Gastroesophageal sphincter (tissue), 4 donors: ENCODE results near the gene DAP. TPM values are rescaled to one million over a fixed set of nuclear protein-coding genes. Genes with fewer than 3 reads are reported as not detected.

ENCODE experiments used
- ATAC-seq: fragments of 150-250 bp; one replicate; pipeline ENCODE4 v1.9.1; 2016; ENCODE audit warnings: mild to moderate bottlenecking, moderate library complexity
- H3K27ac ChIP-seq, 4 donors: fragments of 200-600 bp; sonication (generic) in 3 of 4; 1 replicate in 3 of 4; 2 replicates in 1 of 4; pipeline ENCODE4 v1.5.1; 2016 to 2019
- H3K27me3 ChIP-seq: fragments of 200-600 bp; sonication (generic); one replicate; pipeline ENCODE4 v1.5.1; 2019
- H3K36me3 ChIP-seq, 2 donors: fragments of 200-600 bp; sonication (generic); one replicate each; pipeline ENCODE4 v1.5.1; 2019; ENCODE audit warnings: control low read depth in 1 of 2
- H3K4me1 ChIP-seq, 3 donors: fragments of 200-600 bp; sonication (generic); 1 replicate in 2 of 3; 2 replicates in 1 of 3; pipeline ENCODE4 v1.5.1; 2016 to 2019; ENCODE audit warnings: control low read depth in 2 of 3
- H3K4me3 ChIP-seq, 2 donors: fragments of 200-600 bp; sonication (generic); one replicate each; pipeline ENCODE4 v1.5.1; 2019; ENCODE audit warnings: mild to moderate bottlenecking in 1 of 2, moderate library complexity in 1 of 2
- H3K9me3 ChIP-seq, 3 donors: fragments of 200-600 bp; sonication (generic); one replicate each; pipeline ENCODE4 v1.5.1; 2017 to 2019; ENCODE audit warnings: control low read depth in 2 of 3
- EP300 ChIP-seq: sonication (generic); formaldehyde crosslinking; IDR thresholded peaks from one replicate; pipeline ENCODE4 v1.6.1; 2017; ENCODE audit warnings: antibody characterized with exemption, mild to moderate bottlenecking
- POLR2A ChIP-seq, 2 donors: fragments of 450-650 bp; IDR thresholded peaks; one replicate each; pipeline ENCODE4 v1.6.1; 2017; ENCODE audit warnings: antibody characterized with exemption in 2 of 2, mild to moderate bottlenecking in 2 of 2, moderate library complexity in 1 of 2
- POLR2AphosphoS5 ChIP-seq: sonication (generic); formaldehyde crosslinking; IDR thresholded peaks from one replicate; pipeline ENCODE4 v1.6.1; 2017; ENCODE audit warnings: antibody characterized with exemption
- WGBS, 2 donors: methylation state at CpG; one replicate each; pipeline ENCODE4 v1.1.5; 2018; ENCODE audit warnings: low coverage in 1 of 2; 5-methylcytosine and 5-hydroxymethylcytosine counted together
- total RNA-seq, 4 donors: library from RNA; depleted of rRNA; stranded (reverse); fragments of >200 nt; gene quantifications; one replicate each; pipeline ENCODE4 v1.1.0, GENCODE V29; 2016
- TF ChIP-seq, protein P1 (sequence below), 4 experiments: fragments of 200-600 bp in 2 of 4; fragments of 450-650 bp in 2 of 4; sonication (generic) in 1 of 4; IDR thresholded peaks; one replicate each; pipeline ENCODE4 v1.5.1; 2017 to 2019; ENCODE audit warnings: antibody characterized with exemption in 4 of 4, mild to moderate bottlenecking in 2 of 4, moderate library complexity in 2 of 4

DAP gene
- total RNA-seq, 4 donors from 2014 or later: 21.8 to 41.9 (median 36.0) TPM

DNA sequence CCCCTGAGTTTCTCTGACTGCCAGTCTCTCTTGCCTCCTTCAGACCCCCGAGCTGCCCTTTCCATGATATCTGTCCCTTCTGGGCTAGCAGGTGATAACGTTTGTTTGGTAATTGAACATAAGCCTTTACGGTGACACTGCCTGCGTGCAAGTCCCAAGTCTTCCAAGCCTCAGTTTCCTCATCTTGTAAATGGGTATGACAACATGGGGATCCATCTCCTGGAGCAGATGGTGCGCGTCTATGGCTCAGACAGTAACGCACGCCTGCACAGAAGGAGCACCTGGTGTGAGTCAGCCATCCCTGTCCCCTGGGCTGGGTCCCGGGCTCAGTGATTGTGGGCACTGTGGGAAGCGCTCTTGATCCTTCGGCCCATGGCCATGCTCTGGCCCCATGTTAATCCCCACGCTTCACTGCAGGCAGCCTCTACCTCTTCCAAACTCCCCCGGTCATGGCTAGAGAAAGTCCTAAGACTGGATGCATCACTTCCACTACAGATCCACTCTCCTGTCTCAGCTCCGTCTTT, 85.8 kb downstream of the DAP start:
- Histone ChIP-seq H3K27ac (no peak overlapping the region), H3K27me3 (peaks cover 6% of the 10 kb centered on the region), H3K4me3 (no peak overlapping the region), H3K36me3 (peaks cover 0 to 31% of the 10 kb centered on the region in 2 donors), H3K9me3 (peaks cover 0 to 9% (median 0%) of the 10 kb centered on the region in 3 donors), H3K4me1 (no peaks in the 10 kb centered on the region)
- 78 to 80% methylated on average over 4 to 10 of the region's 14 CpGs for WGBS, 2 donors
- no peak for ATAC-seq
- TF ChIP-seq POLR2AphosphoS5 (no peak), EP300 (no peak), POLR2A (IDR thresholded peaks at IDR 0.05) (no peak)
- TF ChIP-seq, protein P1, sequence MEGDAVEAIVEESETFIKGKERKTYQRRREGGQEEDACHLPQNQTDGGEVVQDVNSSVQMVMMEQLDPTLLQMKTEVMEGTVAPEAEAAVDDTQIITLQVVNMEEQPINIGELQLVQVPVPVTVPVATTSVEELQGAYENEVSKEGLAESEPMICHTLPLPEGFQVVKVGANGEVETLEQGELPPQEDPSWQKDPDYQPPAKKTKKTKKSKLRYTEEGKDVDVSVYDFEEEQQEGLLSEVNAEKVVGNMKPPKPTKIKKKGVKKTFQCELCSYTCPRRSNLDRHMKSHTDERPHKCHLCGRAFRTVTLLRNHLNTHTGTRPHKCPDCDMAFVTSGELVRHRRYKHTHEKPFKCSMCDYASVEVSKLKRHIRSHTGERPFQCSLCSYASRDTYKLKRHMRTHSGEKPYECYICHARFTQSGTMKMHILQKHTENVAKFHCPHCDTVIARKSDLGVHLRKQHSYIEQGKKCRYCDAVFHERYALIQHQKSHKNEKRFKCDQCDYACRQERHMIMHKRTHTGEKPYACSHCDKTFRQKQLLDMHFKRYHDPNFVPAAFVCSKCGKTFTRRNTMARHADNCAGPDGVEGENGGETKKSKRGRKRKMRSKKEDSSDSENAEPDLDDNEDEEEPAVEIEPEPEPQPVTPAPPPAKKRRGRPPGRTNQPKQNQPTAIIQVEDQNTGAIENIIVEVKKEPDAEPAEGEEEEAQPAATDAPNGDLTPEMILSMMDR (IDR thresholded peaks at IDR 0.05): no peak

DNA sequence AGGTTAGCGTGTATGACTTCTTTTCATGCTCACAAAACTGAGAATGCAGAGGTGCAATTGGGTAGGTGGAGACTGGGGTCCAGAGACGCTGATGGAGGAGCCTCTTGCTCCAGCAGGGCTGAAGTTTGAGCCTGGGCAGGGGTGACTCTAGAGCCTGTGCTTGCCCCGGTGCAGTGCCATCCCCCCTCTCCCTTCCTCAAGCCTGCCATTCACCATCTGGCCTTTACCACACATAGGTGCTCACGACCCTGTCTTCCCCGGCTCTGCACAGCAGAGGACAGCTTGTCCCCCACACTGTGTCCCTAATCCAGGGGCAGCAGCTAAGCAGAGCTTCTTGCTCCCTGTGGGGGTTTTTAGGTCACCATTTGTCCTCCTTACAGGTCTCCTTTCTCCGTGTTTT, 86.5 kb downstream of the DAP start:
- peaks cover 6% of the 10 kb centered on the region for H3K27me3 ChIP-seq
- ATAC-seq: no peak
- peaks cover 0 to 9% (median 0%) of the 10 kb centered on the region in 3 donors for H3K9me3 ChIP-seq
- no peak overlapping the region for H3K27ac ChIP-seq
- no peaks in the 10 kb centered on the region for H3K4me1 ChIP-seq
- TF ChIP-seq POLR2A (IDR thresholded peaks at IDR 0.05) (no peak), POLR2AphosphoS5 (no peak), EP300 (no peak)
- TF ChIP-seq, protein P1 (IDR thresholded peaks at IDR 0.05): no peak
- WGBS, 2 donors: 17 to 55% methylated on average over 1 to 6 of the region's 6 CpGs
- H3K4me3 ChIP-seq: no peak overlapping the region
- peaks cover 0 to 25% of the 10 kb centered on the region in 2 donors for H3K36me3 ChIP-seq

DNA sequence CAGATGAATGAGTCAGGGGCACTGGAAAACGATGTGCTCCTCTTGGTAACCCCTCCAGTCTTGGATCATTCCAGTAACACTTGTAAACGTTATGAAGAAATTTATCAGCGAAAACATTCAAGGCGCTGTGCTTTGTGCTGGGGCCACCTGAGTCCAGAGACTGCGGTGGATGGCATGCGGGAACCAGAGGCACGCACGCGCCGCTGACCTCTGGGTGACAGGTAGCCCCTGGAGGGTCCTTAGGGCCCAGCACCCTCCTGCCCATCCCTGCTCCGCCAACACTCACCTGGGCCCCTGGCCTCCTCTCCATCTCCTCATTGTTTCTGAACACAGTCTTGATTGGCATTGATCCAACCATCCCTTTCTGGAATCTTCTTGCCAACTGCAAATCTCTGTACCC, 86.9 kb downstream of the DAP start:
- Histone ChIP-seq H3K36me3 (peaks cover 0 to 20% of the 10 kb centered on the region in 2 donors), H3K4me3 (no peak overlapping the region), H3K27ac (no peak overlapping the region), H3K4me1 (no peaks in the 10 kb centered on the region), H3K9me3 (peaks cover 0 to 9% (median 0%) of the 10 kb centered on the region in 3 donors), H3K27me3 (peaks cover 6% of the 10 kb centered on the region)
- TF ChIP-seq POLR2AphosphoS5: no peak
- TF ChIP-seq, protein P1 (IDR thresholded peaks at IDR 0.05): no peak
- TF ChIP-seq EP300: no peak
- no peak for TF ChIP-seq POLR2A (IDR thresholded peaks at IDR 0.05)
- 98 to 100% methylated on average over 3 to 5 of the region's 11 CpGs for WGBS, 2 donors
- no peak for ATAC-seq

DNA sequence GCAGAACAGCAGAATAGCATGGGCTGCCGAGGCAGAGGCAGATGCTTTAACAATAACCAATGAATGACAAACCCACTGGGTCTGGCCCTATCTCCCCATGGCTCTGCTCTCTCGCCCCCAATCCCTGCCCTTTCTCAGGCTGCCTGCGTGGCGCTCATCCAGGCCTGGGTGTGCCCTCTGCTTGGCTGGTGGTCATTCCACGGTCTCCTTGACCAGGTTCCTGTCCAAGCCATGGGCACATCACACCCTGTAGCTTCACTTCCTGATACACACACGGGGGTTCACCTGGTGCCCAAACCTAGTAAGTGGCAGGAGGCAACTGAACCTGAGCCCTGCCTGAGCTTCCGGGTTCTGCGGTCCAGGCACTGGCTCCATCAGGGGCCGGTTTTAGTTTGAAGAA, 87.6 kb downstream of the DAP start:
- no peaks in the 10 kb centered on the region for H3K4me1 ChIP-seq
- peaks cover 0 to 13% of the 10 kb centered on the region in 2 donors for H3K36me3 ChIP-seq
- no peak overlapping the region for H3K27ac ChIP-seq
- H3K4me3 ChIP-seq: no peak overlapping the region
- 67 to 77% methylated on average over 3 to 5 of the region's 9 CpGs for WGBS, 2 donors
- TF ChIP-seq, protein P1 (IDR thresholded peaks at IDR 0.05): no peak
- TF ChIP-seq EP300: no peak
- ATAC-seq: no peak
- H3K9me3 ChIP-seq: peaks cover 0 to 9% (median 0%) of the 10 kb centered on the region in 3 donors
- H3K27me3 ChIP-seq: peaks cover 6% of the 10 kb centered on the region

DNA sequence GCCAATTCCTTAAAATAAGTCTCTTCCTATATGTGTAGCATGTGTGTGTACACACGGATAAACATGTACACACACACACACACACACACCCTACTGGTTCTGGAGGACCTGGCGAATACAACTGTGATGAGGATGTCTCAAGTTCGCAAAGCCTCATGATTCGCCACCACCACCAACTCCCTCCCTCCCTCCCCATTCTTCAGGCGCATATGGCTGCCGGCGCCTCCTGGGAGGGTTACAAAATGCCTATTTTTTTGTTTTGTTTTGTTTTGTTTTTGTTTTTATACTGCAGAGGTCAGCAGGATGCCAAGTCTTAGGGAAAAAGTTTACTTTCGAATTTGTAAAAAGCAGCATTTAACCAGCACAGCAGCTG, 88.0 kb downstream of the DAP start:
- H3K9me3 ChIP-seq: peaks cover 0 to 9% (median 0%) of the 10 kb centered on the region in 3 donors
- no peak for TF ChIP-seq POLR2A (IDR thresholded peaks at IDR 0.05)
- TF ChIP-seq, protein P1 (IDR thresholded peaks at IDR 0.05): no peak
- H3K36me3 ChIP-seq: peaks cover 0 to 9% of the 10 kb centered on the region in 2 donors
- no peak overlapping the region for H3K4me3 ChIP-seq
- ATAC-seq: no peak
- no peak overlapping the region for H3K27ac ChIP-seq
- WGBS, 2 donors: 18 to 81% methylated on average over 3 to 5 of the region's 8 CpGs
- H3K27me3 ChIP-seq: peaks cover 6% of the 10 kb centered on the region
- no peaks in the 10 kb centered on the region for H3K4me1 ChIP-seq
